C1 segment of cervical spinal cord (tissue), 14 donors: ENCODE results near the gene BTN1A1.
"Not testable (repeated sequence)": the region's sequence is repeated elsewhere in the genome, so short reads cannot be mapped to it uniquely, and the experiment has no call there.

Source experiments
- DNase-seq, 14 donors: peaks; one replicate each; lab custom pipeline; 2025; lab: John Stamatoyannopoulos, UW

Gene BTN1A1

GRCh38 chr6:26500102-26500501 is at the start of gene BTN1A1:
BTN1A1 (plus strand) TSS chr6:26500303; CDS start chr6:26501287, 984 bp downstream.
- DNase-seq, result no peak

GRCh38 chr6:26452631-26453235 is 47.4 kb upstream of the BTN1A1 start:
- DNase-seq, result no peak

DNA sequence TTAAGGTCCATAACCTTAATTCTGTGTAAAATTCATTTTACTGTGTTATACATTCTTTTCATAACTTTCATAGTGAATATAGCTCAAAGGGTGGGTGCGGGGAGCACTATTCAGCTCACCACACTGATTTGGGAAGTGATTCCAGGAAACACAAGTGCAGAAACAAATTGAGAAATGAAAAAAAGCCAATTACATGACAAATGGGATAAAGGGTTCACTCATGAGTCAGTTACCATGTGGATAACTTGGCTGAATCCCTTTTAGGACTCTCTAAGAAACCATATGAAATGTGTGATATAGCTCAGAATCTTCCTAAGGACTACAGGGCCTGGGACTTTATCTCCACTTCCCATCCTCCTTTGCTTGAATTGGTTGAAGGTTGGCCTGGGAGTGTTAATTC is 45.5 kb upstream of the BTN1A1 start:
- no peak for DNase-seq

DNA sequence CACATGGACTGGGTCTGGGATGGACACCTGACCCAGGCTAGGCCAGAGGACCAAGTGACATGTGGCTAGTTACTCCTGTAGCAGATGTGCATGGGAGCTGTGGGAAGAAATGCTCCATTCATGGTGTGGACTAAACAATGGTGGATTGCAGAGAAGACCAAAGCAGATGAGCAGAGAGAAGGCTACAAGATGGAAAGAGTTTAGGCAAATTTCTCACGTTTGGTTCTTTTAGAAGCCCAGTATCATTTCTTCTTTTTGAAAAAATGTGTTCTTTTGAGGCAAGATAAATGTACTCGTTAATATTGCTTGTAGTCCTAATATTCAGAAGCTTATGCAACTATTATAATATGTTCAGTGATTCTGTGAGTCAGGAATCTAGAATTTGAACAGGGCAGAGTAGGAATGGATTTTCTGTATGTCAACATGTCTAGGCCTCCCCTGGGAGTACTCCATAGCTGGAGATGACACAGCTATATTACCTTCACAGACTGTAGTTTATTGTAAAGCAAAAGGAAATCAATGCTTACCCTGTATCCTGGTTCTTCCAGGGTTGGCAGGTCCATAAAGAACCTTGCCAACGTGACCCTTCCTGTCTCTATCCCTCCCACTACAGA is 44.6 kb upstream of the BTN1A1 start:
- no peak for DNase-seq

DNA sequence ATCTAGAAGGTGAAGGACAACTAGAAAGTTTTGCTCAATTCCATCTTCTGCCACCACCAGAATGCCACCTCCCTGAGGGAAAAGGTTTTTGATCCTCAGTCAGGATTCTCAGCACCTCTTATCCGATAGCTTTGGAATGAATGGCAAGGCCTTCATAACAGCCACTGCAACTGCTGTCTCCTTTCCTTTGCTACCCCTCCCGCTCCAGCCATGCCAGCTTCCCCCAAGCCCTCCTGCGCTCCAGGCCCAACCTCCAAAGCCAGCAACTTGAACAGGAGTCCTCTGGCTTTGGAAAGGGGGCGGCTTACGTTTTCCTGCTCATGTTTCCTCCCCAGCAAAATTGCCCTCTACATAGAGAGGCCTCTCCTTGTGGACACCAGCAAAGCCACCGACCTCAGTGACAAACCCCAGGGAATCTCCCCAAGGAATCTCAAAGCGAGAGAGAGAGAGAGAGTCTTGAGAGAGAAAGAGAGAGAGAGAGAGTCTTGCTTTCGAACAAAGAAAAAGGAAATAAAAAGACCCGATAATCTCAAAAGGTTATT is 42.8 kb upstream of the BTN1A1 start:
- peak in 9 of 14 donors; percentile 28 to 92 (median 63) for DNase-seq

DNA sequence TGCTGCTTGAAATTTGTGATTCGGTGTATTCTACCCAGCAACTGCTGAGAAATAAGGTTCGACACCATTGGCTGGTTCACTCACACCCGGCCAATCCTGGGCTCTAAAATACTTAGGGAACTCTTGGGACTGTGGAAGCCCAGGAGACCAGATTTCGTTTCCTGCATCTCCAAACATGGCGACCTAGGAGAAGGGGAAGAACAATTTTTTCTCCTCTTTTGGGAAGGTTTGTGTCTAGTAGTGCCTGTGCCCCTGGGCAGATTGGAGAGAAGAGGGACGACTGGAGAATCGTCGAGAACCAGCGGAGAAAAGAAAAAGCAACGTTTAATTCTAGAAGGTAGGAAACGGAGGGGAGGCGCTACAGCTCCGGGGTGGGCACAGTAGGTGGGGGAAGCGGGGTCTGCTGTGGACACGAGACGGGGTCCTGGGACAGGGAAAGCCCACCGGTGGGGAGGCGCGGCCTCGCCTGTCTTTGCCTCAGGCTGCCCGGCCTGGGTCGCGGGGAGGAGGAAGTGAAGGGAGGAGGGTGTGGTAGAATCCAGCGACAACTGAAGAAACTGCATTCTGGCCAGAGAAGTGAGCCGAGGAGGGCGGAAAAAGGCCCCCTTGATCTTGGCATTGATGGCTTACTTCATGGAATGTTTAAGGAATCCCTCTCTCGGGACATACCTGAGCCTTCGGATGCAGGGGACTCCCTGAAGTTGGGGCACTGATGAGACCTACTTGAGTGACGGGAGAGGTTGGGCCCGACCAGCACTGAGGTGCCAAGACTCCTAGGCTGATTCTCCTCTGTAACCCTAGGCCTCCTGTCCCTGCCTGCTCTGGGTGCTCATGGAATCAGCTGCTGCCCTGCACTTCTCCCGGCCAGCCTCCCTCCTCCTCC is 42.1 kb upstream of the BTN1A1 start, which contains the start of gene BTN2A1:
Gene BTN2A1, plus strand, starts transcription at position 150 of the 883 bp plus-strand sequence. Its CDS starts 682 bp downstream, at position 832.
- peak in 13 of 14 donors; percentile 18 to 92 (median 73) for DNase-seq

DNA sequence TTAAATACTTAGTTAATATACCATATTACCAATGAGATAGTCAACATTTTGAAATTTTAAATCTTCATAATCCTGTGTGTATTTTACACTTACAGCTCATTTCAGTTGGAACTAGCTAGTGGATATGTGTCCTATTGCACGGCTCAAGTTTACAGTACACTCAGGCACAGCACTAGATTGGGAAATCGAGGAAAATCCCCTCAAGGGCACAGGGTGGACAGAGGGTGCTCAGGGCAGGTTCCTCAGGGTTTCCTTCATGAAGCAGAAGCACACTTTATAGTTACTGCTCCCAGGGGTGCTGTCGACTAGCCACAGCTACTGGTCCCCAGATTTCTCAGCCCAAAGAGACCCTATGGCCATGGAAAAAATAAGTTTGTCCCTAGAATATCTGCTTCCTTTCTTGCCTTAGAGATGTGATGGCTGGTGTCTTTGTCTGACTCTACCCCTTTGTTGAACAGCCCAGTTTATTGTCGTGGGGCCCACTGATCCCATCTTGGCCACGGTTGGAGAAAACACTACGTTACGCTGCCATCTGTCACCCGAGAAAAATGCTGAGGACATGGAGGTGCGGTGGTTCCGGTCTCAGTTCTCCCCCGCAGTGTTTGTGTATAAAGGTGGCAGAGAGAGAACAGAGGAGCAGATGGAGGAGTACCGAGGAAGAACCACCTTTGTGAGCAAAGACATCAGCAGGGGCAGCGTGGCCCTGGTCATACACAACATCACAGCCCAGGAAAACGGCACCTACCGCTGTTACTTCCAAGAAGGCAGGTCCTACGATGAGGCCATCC is 40.9 kb upstream of the BTN1A1 start:
- DNase-seq, result peak in 1 of 14 donors; percentile 82

DNA sequence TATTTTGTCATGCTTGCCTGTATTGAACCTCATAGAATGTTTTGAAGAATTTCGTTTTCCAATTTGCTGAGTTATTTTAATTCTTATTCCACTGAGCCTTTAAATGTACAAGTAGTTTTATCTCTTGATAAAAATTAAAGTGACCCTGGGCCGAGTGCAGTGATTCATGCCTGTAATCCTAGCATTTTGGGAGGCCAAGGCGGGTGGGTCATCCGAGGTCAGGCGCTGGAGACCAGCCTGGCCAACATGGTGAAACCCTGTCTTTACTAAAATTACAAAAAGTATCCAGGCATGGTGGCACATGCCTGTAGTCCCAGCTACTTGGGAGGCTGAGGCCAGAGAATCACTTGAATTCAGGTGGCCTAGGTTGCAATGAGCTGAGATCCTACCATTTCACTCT is 38.8 kb upstream of the BTN1A1 start:
- DNase-seq, result not testable (repeated sequence)

- no peak for DNase-seq
Observed at GRCh38 chr6:26464014-26464413, 36.1 kb upstream of the BTN1A1 start.

DNA sequence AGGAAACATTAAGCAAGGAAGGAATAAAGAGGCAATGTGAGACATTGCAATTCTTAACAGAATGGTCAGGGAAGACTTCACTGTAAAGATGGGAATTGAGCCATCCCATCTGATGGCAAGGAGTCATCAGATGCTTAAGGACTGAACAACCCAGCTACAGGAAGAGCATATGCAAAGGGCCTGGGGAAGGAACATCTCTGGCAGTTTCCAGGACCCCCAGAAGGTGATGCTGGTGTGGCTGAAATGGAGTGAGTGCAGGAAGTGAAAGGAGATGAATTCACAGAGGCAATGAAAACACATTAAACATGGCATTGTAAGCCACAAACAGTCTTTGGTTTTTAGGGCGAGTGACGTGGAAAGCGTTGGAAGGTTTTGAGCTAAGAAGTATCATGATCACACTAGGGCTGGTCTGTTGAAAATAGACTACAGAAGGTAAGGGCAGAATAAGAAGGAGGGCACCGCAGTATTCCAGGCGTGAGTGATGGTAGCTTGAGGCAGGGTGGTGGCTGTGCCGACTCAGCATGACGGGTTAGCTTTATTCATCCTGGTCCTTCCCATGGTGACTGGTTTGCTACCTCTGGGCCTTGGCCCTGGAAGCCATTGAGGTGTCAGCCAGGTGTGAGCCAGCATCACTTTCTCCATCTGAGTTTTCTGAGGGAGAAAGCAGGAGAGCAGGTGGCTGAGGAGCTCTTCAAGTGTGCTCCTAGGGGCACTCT is 35.5 kb upstream of the BTN1A1 start:
- DNase-seq, result no peak

- DNase-seq, result no peak
Observed at GRCh38 chr6:26465776-26466175, 34.3 kb upstream of the BTN1A1 start.

- DNase-seq, result no peak
Observed at GRCh38 chr6:26468829-26469228, 31.3 kb upstream of the BTN1A1 start.

- no peak for DNase-seq
Observed at GRCh38 chr6:26470643-26471042, 29.5 kb upstream of the BTN1A1 start.

GRCh38 chr6:26471970-26472369 is 28.1 kb upstream of the BTN1A1 start:
- DNase-seq, result no peak

DNA sequence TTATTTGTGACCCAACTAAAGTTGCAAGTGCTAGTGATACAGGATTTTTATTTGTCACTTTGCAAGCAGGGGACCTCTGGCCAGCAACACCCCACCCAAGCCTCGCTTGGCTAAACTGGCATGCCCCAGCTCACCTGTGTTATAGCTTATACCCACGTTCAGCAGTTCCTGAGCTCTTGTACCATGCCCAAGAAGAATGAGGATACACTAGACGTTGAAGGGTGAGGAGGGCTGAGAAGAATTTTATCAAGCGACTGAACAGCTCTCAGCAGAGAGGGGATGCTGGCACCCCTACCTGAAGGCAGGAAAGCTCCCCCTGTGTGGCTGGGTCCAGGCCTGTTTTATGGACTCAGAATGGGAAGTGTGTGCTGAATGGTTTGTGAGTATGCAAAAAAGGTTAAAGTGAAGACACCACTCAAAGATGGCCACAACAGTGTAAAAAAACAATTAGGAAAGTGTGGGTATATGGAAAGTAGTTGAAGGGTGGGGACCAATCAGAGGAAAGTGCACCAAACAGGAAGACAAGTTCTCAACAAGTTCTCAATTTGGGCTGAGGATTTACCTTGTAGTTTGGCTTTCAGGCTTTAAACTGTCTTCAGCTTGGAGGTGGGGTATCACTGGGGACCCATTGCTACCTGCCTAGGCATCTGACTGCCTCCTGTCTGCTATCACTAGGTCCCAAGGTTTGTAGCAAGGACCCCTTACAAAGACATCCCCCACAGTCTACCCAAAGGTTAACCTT is 27.4 kb upstream of the BTN1A1 start:
- DNase-seq, result no peak

DNA sequence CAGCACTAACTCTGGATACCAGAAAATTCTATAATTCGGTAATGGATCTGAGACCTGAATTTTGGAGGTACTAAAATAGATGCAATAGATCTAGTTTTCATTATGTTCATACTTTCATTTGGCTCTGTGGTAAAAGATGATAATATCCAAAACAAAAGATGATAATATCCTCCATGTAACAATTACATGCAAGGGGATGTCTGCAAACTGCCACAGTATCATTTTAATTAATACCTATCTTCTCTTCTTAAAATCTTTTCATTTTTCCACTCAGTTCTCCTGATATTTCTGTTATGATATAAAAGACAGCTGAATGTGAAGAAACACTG is 26.7 kb upstream of the BTN1A1 start:
- no peak for DNase-seq

GRCh38 chr6:26473758-26474438 is 26.2 kb upstream of the BTN1A1 start:
- DNase-seq, result peak in 10 of 14 donors; percentile 15 to 70 (median 42)

DNA sequence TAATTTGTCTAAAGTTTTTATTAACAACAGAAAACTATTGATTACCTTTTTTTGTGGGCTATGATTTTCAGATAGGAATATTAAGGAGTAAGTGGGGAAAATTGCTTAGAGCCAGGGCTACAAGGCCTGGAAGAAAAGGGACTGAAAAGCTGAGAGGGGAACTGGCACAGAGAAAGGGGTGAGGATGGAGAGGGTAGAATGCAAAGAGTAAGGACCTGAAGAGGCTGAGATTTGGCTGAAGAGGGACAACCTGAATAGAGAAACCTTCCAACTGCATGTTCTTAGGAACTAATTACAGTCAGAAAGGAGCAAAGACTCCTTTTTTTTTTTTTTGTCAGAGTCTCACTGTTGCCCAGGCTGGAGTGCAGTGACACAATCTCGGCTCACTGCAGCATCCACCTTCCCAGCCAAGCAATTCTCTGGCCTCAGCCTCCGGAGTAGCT is 25.6 kb upstream of the BTN1A1 start:
- peak in 2 of 14 donors; percentile 26 to 40 for DNase-seq
